T-cell (primary cell): ENCODE measurements around the gene RIN3. TPM values are rescaled to one million over a fixed set of nuclear protein-coding genes. Genes with fewer than 3 reads are reported as not detected.

Source experiments
- ATAC-seq, 4 experiments: fragments of 200-7000 bp in 3 of 4; fragments of 150-1000 bp in 1 of 4; cut with Tn5 transposase; replicated peaks in 1 of 4; 1 replicate in 3 of 4; 2 replicates in 1 of 4; pipeline ENCODE4 v1.10.0; 2021; ENCODE audit warnings: moderate library complexity in 3 of 4, mild to moderate bottlenecking in 2 of 4, moderate number of reproducible peaks in 1 of 4
- CTCF ChIA-PET, 2 donors: fragments of 300-600 bp; sonication (Branson Sonifier 250); formaldehyde crosslinking; loops; one replicate each; lab custom pipeline; 2022; ENCODE audit warnings: antibody characterized with exemption in 2 of 2; lab: Charles Lee
- POLR2A ChIA-PET, 2 donors: fragments of 300-600 bp; sonication (Branson Sonifier 250); formaldehyde crosslinking; loops; one replicate each; lab custom pipeline; 2022; ENCODE audit warnings: antibody characterized with exemption in 2 of 2; lab: Charles Lee
- DNase-seq, 35 experiments: peaks; one replicate each; pipeline versions ENCODE4 v3.0.0 to v3.0.0-alpha.2; 2013 to 2023
- H3K27ac ChIP-seq: one replicate; pipeline ENCODE4 v1.5.1; 2013; ENCODE audit warnings: low read length
- H3K27me3 ChIP-seq, 2 experiments: replicated peaks in 1 of 2; 1 replicate in 1 of 2; 2 replicates in 1 of 2; pipeline versions ENCODE4 v1.6.1 to v1.7.0; 2013; ENCODE audit warnings: low read length in 1 of 2, mixed read lengths in 1 of 2; ENCODE audit not compliant: control insufficient read depth in 2 of 2, insufficient read depth in 2 of 2; ENCODE audit errors: extremely low read depth in 1 of 2
- H3K36me3 ChIP-seq, 2 donors: 1 replicate in 1 of 2; 2 replicates in 1 of 2; pipeline versions ENCODE4 v1.6.1 to v1.7.0; 2013; ENCODE audit warnings: low read length in 1 of 2; ENCODE audit not compliant: control insufficient read depth in 2 of 2, insufficient read depth in 1 of 2; ENCODE audit errors: extremely low read depth in 1 of 2
- H3K4me1 ChIP-seq, 2 experiments: 1 replicate in 1 of 2; 2 replicates in 1 of 2; pipeline versions ENCODE4 v1.6.1 to v1.7.0; 2013; ENCODE audit warnings: low read length in 2 of 2, mixed read lengths in 1 of 2; ENCODE audit not compliant: insufficient read depth in 2 of 2, control insufficient read depth in 1 of 2; ENCODE audit errors: extremely low read depth in 1 of 2
- H3K4me3 ChIP-seq, 2 donors: 1 replicate in 1 of 2; 2 replicates in 1 of 2; pipeline versions ENCODE4 v1.5.1 to v1.7.0; 2013; ENCODE audit warnings: mild to moderate bottlenecking in 2 of 2, low read length in 1 of 2, moderate library complexity in 1 of 2; ENCODE audit not compliant: control insufficient read depth in 1 of 2; ENCODE audit errors: extremely low read depth in 1 of 2
- H3K9me3 ChIP-seq: 2 replicates; pipeline ENCODE4 v1.7.0; 2013
- H3K27ac Mint-ChIP-seq, 2 donors: one replicate each; pipeline ENCODE4 v1.8.0; 2020 to 2021; ENCODE audit warnings: mild to moderate bottlenecking in 2 of 2, mixed read lengths in 2 of 2
- H3K27me3 Mint-ChIP-seq, 2 donors: one replicate each; pipeline ENCODE4 v1.8.0; 2021 to 2022; ENCODE audit warnings: mixed read lengths in 2 of 2
- H3K36me3 Mint-ChIP-seq: one replicate; pipeline ENCODE4 v1.8.0; 2021; ENCODE audit warnings: mixed read lengths
- H3K4me1 Mint-ChIP-seq, 3 donors: one replicate each; pipeline ENCODE4 v1.8.0; 2020 to 2022; ENCODE audit warnings: mixed read lengths in 3 of 3, mild to moderate bottlenecking in 1 of 3
- H3K4me3 Mint-ChIP-seq, 3 donors: one replicate each; pipeline ENCODE4 v1.8.0; 2020 to 2022; ENCODE audit warnings: mild to moderate bottlenecking in 3 of 3, mixed read lengths in 3 of 3, moderate library complexity in 3 of 3
- H3K9me3 Mint-ChIP-seq, 3 donors: one replicate each; pipeline ENCODE4 v1.8.0; 2020 to 2022; ENCODE audit warnings: mixed read lengths in 3 of 3
- WGBS: methylation state at CpG from one replicate; pipeline ENCODE4 v1.1.5; 2013; ENCODE audit warnings: missing lambda C conversion rate; ENCODE audit not compliant: insufficient coverage; 5-methylcytosine and 5-hydroxymethylcytosine counted together
- total RNA-seq, 35 experiments: library from RNA in 6 of 35; stranded (reverse) in 6 of 35; fragments of 120-200 nt in 1 of 35; gene quantifications; one replicate each; pipeline versions ENCODE4 v1.2.1 to v1.2.4 and lab custom pipeline; 2013 to 2026

RIN3 gene
- total RNA-seq, 5 donors from 2014 or later (not counting 1 experiment from before 2014, with no cell fraction given) = 89.9 to 107 (median 97.0) TPM

GRCh38 chr14:92565040-92565717 is 51.6 kb downstream of the RIN3 start:
- Mint-ChIP-seq H3K27ac (no peak overlapping the region), H3K9me3 (peaks cover 0 to 10% (median 5%) of the 10 kb centered on the region in 3 donors), H3K36me3 (peaks cover 26% of the 10 kb centered on the region), H3K4me3 (no peak overlapping the region), H3K4me1 (peaks cover 25 to 47% (median 46%) of the 10 kb centered on the region in 3 donors), H3K27me3 (no peaks in the 10 kb centered on the region)
- ATAC-seq (no peak), DNase-seq (no peak)
- CTCF ChIA-PET = interaction anchor here in 1 of 2 donors (0.7 kb wide), 1 partner anchor 21 kb away, joined by 3 read pairs; no protein-coding TSS in a partner anchor
- Histone ChIP-seq H3K27me3 (no peaks in the 10 kb centered on the region), H3K36me3 (peaks cover 11% of the 10 kb centered on the region in 2 donors), H3K9me3 (no peaks in the 10 kb centered on the region), H3K4me3 (no peak overlapping the region), H3K4me1 (peaks cover 6 to 36% of the 10 kb centered on the region in 2 experiments), H3K27ac (no peak overlapping the region)
- 90% methylated on average over 4 of the region's 6 CpGs for WGBS
- POLR2A ChIA-PET = no interaction called here

GRCh38 chr14:92565718-92566115 is 52.1 kb downstream of the RIN3 start:
- Mint-ChIP-seq H3K4me1 (peaks cover 25 to 47% (median 46%) of the 10 kb centered on the region in 3 donors), H3K27me3 (no peaks in the 10 kb centered on the region), H3K36me3 (peaks cover 24% of the 10 kb centered on the region), H3K4me3 (no peak overlapping the region), H3K27ac (no peak overlapping the region), H3K9me3 (peaks cover 0 to 10% (median 5%) of the 10 kb centered on the region in 3 donors)
- Histone ChIP-seq H3K9me3 (no peaks in the 10 kb centered on the region), H3K27me3 (no peaks in the 10 kb centered on the region), H3K27ac (no peak overlapping the region), H3K36me3 (peaks cover 11% of the 10 kb centered on the region in 2 donors), H3K4me3 (no peak overlapping the region), H3K4me1 (peaks cover 4 to 37% of the 10 kb centered on the region in 2 experiments)
- WGBS = 100% methylated on average over 1 of the region's 2 CpGs
- ATAC-seq (no peak), DNase-seq (no peak)
- ChIA-PET CTCF (interaction anchor here in 1 of 2 donors (0.7 kb wide), 1 partner anchor 20 kb away, joined by 3 read pairs; no protein-coding TSS in a partner anchor), POLR2A (no interaction called here)

GRCh38 chr14:92567173-92567725 is 53.7 kb downstream of the RIN3 start:
- H3K4me3 ChIP-seq = no peak overlapping the region
- H3K9me3 ChIP-seq = no peaks in the 10 kb centered on the region
- H3K27ac Mint-ChIP-seq = peak overlapping the region in 1 of 2 donors; percentile 31
- peaks cover 11% of the 10 kb centered on the region in 2 donors for H3K36me3 ChIP-seq
- peaks cover 6 to 48% of the 10 kb centered on the region in 2 experiments for H3K4me1 ChIP-seq
- peaks cover 0 to 10% (median 5%) of the 10 kb centered on the region in 3 donors for H3K9me3 Mint-ChIP-seq
- H3K4me1 Mint-ChIP-seq = peaks cover 39 to 53% (median 53%) of the 10 kb centered on the region in 3 donors
- no peak overlapping the region for H3K4me3 Mint-ChIP-seq
- POLR2A ChIA-PET = no interaction called here
- no peaks in the 10 kb centered on the region for H3K27me3 ChIP-seq
- CTCF ChIA-PET = interaction anchor here (0.6 to 0.7 kb wide), 2 partner anchors 124 to 580 kb away, joined by 3 to 8 read pairs; no protein-coding TSS in a partner anchor
- H3K36me3 Mint-ChIP-seq = peaks cover 28% of the 10 kb centered on the region
- DNase-seq (no peak), ATAC-seq (no peak)
- no peaks in the 10 kb centered on the region for H3K27me3 Mint-ChIP-seq
- WGBS = no CpG with 5 or more reads among the region's 2 CpGs
- peak overlapping the region; percentile 87 for H3K27ac ChIP-seq

DNA sequence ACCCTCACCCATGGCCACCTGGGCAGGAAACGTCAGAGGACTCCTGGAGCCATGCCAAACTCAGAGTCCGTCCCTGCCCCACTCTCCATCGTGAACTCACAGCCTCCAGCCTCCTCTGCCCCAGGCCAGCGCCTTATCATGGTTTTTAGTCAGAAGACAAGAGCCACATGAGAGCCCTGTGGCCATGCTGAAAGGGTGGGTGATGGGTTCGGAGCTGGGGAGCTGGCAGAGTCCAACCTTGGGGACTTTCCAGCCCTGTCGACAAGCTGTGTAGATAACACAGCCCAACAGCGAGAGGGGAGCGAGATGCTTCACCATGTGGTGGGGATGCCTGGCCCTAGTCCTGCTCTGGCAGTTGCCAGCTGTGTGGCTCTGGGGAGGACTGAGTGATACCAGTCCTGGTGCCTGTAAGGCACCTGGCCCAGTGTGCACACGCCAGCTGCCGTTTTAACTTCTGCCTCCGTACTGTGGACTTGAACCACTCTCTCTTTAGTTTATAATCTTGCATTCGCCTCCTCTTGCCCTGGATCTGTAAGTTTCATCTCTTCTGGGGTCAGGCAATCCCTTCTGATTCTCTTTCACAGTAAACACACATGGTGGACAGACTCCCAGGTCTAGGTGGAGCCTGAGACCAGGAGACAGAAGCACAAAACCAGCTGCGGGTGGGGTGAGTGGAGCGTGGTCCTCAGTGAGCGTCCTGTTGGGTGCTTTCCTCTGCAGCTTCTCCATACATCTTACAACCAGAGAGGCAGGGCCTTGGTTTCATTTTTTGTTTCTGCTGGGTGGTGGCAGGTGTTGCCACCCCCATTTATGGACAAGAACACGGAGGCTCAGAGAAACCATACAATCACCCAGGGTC is 55.3 kb downstream of the RIN3 start:
- Mint-ChIP-seq H3K27ac (peak overlapping the region; percentile 95 to 99), H3K27me3 (no peaks in the 10 kb centered on the region), H3K4me1 (peaks cover 39 to 50% (median 46%) of the 10 kb centered on the region in 3 donors), H3K9me3 (peaks cover 0 to 10% (median 5%) of the 10 kb centered on the region in 3 donors), H3K36me3 (peaks cover 28% of the 10 kb centered on the region), H3K4me3 (peak overlapping the region; percentile 32 to 68 (median 63))
- Histone ChIP-seq H3K36me3 (peaks cover 11 to 14% of the 10 kb centered on the region in 2 donors), H3K27me3 (no peaks in the 10 kb centered on the region), H3K9me3 (no peaks in the 10 kb centered on the region), H3K27ac (peak overlapping the region; percentile 87), H3K4me1 (peaks cover 6 to 48% of the 10 kb centered on the region in 2 experiments), H3K4me3 (peak overlapping the region in 1 of 2 donors; percentile 1)
- ChIA-PET CTCF (interaction anchor here (0.5 to 0.8 kb wide), 2 partner anchors 83 to 456 kb away, joined by 3 to 8 read pairs; no protein-coding TSS in a partner anchor), POLR2A (interaction anchor here (0.5 to 0.9 kb wide), 4 partner anchors 17 to 1518 kb away, joined by 3 to 7 read pairs (median 4); no protein-coding TSS in a partner anchor)
- WGBS = 31% methylated on average over 8 of the region's 16 CpGs
- peak; percentile 69 to 86 (median 72) for ATAC-seq
- DNase-seq = peak in 28 of 35 experiments; percentile 25 to 76 (median 46)

GRCh38 chr14:92570674-92571262 is 57.2 kb downstream of the RIN3 start:
- peak overlapping the region; percentile 29 to 54 for H3K27ac Mint-ChIP-seq
- POLR2A ChIA-PET = interaction anchor here in 1 of 2 donors (0.7 kb wide), 1 partner anchor 15 kb away, joined by 5 read pairs; no protein-coding TSS in a partner anchor
- peaks cover 24% of the 10 kb centered on the region for H3K36me3 Mint-ChIP-seq
- no peaks in the 10 kb centered on the region for H3K9me3 ChIP-seq
- no peak overlapping the region for H3K4me3 ChIP-seq
- H3K9me3 Mint-ChIP-seq = peaks cover 0 to 10% (median 5%) of the 10 kb centered on the region in 3 donors
- CTCF ChIA-PET = interaction anchor here in 1 of 2 donors (0.7 kb wide), 1 partner anchor 253 kb away, joined by 3 read pairs; no protein-coding TSS in a partner anchor
- H3K4me1 ChIP-seq = peaks cover 6 to 55% of the 10 kb centered on the region in 2 experiments
- H3K27me3 ChIP-seq = no peaks in the 10 kb centered on the region
- ATAC-seq = no peak
- peaks cover 7 to 11% of the 10 kb centered on the region in 2 donors for H3K36me3 ChIP-seq
- peaks cover 42 to 65% (median 54%) of the 10 kb centered on the region in 3 donors for H3K4me1 Mint-ChIP-seq
- H3K27me3 Mint-ChIP-seq = no peaks in the 10 kb centered on the region
- DNase-seq = no peak
- 94% methylated on average over 5 of the region's 6 CpGs for WGBS
- no peak overlapping the region for H3K4me3 Mint-ChIP-seq
- H3K27ac ChIP-seq = no peak overlapping the region
